Transverse colon (tissue), 4 donors: Measurements from ENCODE around the gene CASKIN2.

ENCODE experiments used
- CTCF ChIP-seq, 5 experiments: fragments of 200-600 bp in 3 of 5; fragments of 450-650 bp in 2 of 5; sonication (generic) in 3 of 5; IDR thresholded peaks; 1 replicate in 2 of 5; 2 replicates in 3 of 5; pipeline ENCODE4 v1.5.1; 2016 to 2017; ENCODE audit warnings: antibody characterized with exemption in 5 of 5, inconsistent platforms in 3 of 5, mild to moderate bottlenecking in 2 of 5, moderate library complexity in 1 of 5
- EP300 ChIP-seq: sonication (generic); formaldehyde crosslinking; IDR thresholded peaks from one replicate; pipeline ENCODE4 v1.6.1; 2017; ENCODE audit warnings: antibody characterized with exemption, low read depth
- POLR2A ChIP-seq: fragments of 450-650 bp; IDR thresholded peaks from one replicate; pipeline ENCODE4 v1.6.1; 2016; ENCODE audit warnings: antibody characterized with exemption, mild to moderate bottlenecking, moderate library complexity
- POLR2AphosphoS5 ChIP-seq, 3 donors: sonication (generic); formaldehyde crosslinking; IDR thresholded peaks; one replicate each; pipeline ENCODE4 v1.6.1; 2016; ENCODE audit warnings: antibody characterized with exemption in 3 of 3

- TF ChIP-seq CTCF (IDR thresholded peaks at IDR 0.05) (no peak), EP300 (no peak), POLR2A (no peak), POLR2AphosphoS5 (IDR thresholded peaks at IDR 0.05) (no peak)
These were observed 10.3 kb downstream of the CASKIN2 start for GRCh38 chr17:75505152-75505409.
